Hematopoietic multipotent progenitor cell treated with erythropoietin and hydrocortisone succinate and interleukin-3 and kit ligand, for 6 days (in vitro differentiated cells): ENCODE results near the gene OR13C8.
"Not testable (repeated sequence)": the region's sequence is repeated elsewhere in the genome, so short reads cannot be mapped to it uniquely, and the experiment has no call there.

ENCODE experiments used
- DNase-seq: peaks from one replicate; pipeline ENCODE4 v3.0.0-alpha.2; 2015

Gene OR13C8, protein sequence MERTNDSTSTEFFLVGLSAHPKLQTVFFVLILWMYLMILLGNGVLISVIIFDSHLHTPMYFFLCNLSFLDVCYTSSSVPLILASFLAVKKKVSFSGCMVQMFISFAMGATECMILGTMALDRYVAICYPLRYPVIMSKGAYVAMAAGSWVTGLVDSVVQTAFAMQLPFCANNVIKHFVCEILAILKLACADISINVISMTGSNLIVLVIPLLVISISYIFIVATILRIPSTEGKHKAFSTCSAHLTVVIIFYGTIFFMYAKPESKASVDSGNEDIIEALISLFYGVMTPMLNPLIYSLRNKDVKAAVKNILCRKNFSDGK

GRCh38 chr9:104568868-104569267, at the start of gene OR13C8:
OR13C8 (plus strand) TSS chr9:104569168; CDS start chr9:104569168, 0 bp downstream.
- no peak for DNase-seq

DNA sequence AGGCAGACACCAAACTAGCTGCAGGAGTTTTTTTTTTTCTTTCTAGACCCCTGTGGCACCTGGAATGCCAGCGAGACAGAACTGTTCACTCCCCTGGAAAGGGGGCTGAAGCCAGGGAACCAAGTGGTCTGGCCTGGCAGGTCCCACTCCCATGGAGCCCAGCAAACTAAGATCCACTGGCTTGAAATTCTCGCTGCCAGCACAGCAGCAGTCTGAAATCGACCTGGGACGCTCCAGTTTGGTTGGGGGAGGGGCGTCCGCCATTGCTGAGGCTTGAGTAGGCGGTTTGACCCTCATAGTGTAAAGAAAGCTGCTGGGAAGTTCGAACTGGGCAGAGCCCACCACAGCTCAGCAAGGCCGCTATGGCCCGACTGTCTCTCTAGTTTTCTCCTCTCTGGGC, 48.7 kb upstream of the OR13C8 start:
- DNase-seq = not testable (repeated sequence)

- no peak for DNase-seq
Observed at GRCh38 chr9:104527109-104527508, 41.9 kb upstream of the OR13C8 start, which contains the start of gene OR13C4. OR13C4 (minus strand) TSS chr9:104527209; CDS start chr9:104527209, 0 bp downstream.

GRCh38 chr9:104536756-104537155, 32.2 kb upstream of the OR13C8 start, which contains the start of gene OR13C3:
OR13C3 (minus strand) TSS chr9:104536856; CDS start chr9:104536723, 133 bp downstream.
- DNase-seq = no peak

- DNase-seq = no peak
Observed at GRCh38 chr9:104539275-104539674, 29.7 kb upstream of the OR13C8 start.

DNA sequence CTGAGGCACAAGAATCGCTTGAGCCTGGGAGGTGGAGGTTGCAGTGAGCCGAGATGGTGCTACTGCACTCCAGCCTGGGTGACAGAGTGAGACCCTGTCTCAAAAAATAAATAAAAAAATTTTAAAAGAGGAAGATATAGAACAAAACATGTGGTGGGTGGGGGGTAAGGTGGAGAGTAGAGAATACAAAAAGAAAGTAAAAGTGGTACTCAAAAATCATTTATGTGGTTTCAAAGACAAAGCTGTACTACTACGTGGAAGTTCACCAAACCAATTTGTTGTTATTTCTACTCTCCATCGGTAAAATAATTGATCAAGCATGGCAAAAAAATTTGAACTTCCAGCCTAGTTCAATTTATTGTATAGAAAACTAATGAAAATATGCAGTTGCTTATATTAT, 24.3 kb upstream of the OR13C8 start:
- DNase-seq = no peak

DNA sequence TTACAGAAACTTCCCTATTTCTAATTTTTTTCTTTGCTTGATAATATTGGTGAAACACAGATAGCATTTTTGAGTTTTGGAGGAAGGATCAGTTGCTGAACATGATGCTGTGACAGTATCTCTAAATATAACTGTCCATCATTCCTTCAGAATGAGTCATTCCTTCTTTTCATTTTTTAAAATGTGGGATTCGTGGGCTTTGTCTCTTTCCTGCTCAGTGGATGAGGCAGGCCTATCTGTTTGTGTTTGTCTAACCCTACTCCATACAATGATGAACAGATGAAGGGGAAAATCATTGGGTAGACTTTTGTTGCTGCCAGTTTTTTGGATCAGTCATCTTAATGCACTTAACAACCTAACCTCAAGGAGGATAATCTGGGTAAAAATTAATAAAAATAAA, 15.7 kb upstream of the OR13C8 start:
- DNase-seq = no peak

DNA sequence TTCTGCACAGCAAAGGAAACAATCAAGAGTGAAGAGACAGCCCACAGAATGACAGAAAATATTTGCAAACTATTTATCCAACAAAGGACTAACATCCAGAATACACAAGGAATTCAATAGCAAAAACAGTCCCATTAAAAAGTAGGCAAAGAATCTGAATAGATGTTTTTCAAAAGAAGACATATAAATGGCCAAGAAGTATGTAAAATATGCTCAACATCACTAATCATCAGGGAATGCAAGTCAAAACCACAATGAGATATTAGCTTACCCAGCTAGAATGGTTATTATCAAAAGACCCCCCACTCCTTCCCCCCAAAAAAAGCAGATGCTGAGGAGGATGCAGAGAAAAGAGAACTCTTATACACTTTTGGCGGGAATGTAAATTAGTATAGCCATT, 13.4 kb upstream of the OR13C8 start:
- no peak for DNase-seq

DNA sequence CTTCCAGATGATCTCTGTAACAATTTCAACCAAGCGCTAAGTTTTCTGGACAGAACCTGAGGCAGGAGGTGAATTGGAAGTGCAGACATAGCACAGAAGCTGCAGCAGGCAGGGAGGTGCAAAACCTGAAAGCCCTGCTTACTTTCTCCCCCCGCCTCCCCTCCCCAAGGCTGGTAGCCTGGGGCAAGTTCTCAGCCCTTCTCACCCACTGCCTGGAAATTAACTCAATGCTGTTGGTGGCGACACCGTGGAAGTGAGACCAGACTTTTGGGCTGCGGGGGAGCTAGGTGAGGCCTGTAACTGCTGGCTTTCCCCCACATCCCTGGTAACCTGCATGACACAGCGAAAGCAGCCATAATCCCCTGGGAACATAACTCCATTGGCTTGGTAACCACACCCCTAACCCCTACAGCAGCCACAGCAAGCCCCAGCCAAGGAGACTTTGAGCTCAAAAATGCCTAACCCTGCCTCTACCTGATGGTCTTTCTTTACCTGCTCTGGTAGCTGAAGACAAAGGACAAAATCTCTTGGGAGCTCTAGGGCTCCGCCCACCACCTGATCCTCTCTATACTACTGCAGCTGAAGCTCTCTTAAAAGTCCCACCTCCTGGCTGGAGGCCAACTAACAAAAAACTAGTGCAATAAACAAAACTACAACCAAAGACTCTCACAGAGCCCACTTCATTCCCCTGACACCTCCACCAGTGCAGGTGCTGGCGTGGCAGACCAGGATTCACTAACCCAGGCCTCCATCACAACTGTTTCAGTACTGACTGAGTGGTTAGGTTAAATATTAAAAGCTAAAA, 11.9 kb upstream of the OR13C8 start:
- DNase-seq = no peak

- no peak for DNase-seq
Observed at GRCh38 chr9:104564358-104564757, 4.6 kb upstream of the OR13C8 start.

DNA sequence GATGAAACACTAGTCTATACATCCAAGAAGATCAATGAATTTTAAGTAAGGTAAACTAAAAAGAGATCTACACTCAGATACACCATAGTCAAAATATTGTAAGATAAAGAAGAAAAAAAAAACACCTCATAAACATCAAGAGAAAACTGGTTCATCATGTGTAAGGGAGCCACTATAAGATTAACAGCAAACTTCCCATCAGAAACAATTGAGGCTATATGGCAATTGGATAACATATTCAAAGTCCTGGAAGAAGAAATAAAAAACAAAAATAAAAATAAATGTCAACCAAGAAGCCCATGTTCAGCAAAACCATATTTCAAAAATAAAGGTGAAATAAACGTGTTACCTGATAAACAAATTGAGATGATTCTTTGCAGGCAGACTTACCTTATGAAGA, 3.6 kb downstream of the OR13C8 start:
- no peak for DNase-seq

DNA sequence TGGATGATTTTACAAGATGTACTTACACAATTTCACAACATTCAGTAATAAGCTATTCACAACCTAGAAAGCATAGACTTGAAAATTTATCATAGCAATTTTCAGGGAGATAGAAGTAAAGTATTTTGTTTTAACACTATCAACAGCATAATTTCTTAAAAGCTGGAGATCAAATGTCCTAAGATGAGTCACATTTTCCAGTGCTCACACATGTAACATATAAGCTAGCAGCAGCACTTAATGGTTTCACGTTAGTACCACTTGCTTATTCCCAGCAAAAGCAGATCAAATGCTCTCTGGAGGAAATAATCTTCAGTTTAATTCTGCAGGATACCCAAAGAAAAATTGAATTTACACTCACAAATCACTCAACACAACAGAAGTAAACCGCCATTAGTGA, 6.5 kb downstream of the OR13C8 start:
- no peak for DNase-seq

GRCh38 chr9:104577263-104577662, 8.3 kb downstream of the OR13C8 start:
- no peak for DNase-seq

GRCh38 chr9:104580562-104580961, 11.6 kb downstream of the OR13C8 start:
- no peak for DNase-seq

- DNase-seq = no peak
Observed at GRCh38 chr9:104586496-104587180, 17.7 kb downstream of the OR13C8 start.

DNA sequence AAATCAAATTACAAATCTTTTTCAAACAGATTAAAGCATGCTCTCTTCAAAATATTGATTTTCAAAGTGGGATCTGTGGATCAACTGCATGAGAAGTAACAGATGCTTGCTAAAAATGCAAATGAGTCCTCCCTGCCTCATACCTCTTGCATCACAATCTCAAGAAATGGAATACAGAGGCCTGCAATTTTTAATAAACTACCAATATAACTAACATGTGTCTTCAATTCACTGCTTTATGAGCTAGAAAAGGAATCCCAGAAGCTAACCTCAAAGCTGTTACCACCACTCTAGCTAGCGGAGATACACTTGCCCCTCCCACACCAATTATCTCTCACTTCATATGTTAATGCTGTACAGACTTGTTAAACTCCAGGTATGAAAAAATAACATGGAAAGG, 20.7 kb downstream of the OR13C8 start:
- DNase-seq = no peak

DNA sequence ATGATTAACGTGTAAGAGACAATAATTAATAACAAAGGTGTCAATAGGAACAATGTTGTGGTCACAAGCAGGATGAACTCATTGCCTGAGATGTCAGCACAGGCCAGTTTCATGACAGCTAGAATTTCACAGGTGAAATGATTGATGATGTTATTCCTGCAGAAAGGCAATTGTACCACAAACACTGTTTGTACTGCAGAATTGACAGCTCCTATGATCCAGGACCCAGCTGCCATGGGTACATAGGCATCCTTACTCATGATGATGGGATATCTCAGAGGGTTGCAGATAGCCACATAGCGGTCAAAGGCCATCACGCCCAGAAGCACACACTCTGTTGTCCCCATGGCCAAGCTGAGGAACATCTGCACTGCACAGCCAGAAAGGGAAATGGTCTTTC, 29.8 kb downstream of the OR13C8 start:
- DNase-seq = not testable (repeated sequence)

- DNase-seq = not testable (repeated sequence)
Observed at GRCh38 chr9:104599313-104599712, 30.3 kb downstream of the OR13C8 start, which contains the start of gene OR13C5. OR13C5 (minus strand) TSS chr9:104599413; CDS start chr9:104599413, 0 bp downstream.

DNA sequence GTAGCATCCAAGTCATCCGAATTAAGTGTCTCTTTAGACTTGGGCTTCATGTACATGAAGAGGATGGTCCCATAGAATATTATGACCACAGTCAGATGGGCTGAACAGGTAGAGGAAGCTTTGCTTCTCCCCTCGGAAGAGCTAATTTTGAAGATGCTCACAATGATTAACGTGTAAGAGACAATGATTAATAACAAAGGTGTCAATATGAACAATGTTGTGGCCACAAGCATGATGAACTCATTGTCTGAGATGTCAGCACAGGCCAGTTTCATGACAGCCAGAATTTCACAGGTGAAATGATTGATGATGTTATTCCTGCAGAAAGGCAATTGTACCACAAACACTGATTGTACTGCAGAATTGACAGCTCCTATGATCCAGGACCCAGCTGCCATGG, 35.8 kb downstream of the OR13C8 start:
- DNase-seq = no peak

GRCh38 chr9:104605527-104605926, 36.6 kb downstream of the OR13C8 start, which contains the start of gene OR13C2:
OR13C2 (minus strand) TSS chr9:104605627; CDS start chr9:104605627, 0 bp downstream.
- DNase-seq = not testable (repeated sequence)

- no peak for DNase-seq
Observed at GRCh38 chr9:104606152-104606551, 37.2 kb downstream of the OR13C8 start.

DNA sequence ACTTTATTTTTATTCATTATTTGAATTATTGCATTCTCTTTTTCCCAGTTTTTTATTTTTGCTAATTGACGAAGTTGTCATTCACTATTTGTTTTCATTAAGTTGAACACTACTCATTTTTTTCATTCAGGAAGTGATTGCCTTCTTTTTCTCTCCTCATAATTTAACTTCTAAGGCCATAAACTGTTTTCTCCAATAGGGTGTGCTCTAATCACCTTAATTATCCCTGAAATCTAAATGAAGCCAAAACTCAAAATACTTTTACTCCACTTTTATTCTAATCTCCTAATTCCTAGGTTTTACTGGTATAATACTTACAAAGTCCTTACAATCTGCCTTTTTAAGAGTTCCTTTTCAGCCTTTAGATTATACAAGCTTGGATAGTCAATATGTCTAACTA, 39.4 kb downstream of the OR13C8 start:
- peak; percentile 22 for DNase-seq

- no peak for DNase-seq
Observed at GRCh38 chr9:104611213-104611612, 42.2 kb downstream of the OR13C8 start.
